HepG2 (cell line): ENCODE measurements around the gene ACSS1. TPM values are rescaled to one million over a fixed set of nuclear protein-coding genes. Genes with fewer than 3 reads are reported as not detected.

Experiments
- ASH2L ChIP-seq: fragments of 300-600, 200-600 bp; sonication (generic); IDR thresholded peaks from 2 replicates; pipeline ENCODE4 v1.7.0; 2017; ENCODE audit warnings: low read depth, mild to moderate bottlenecking, moderate library complexity, mixed read lengths, low read length; ENCODE audit not compliant: insufficient read length
- BHLHE40 ChIP-seq: IDR thresholded peaks from 2 replicates; pipeline ENCODE4 v1.6.1; 2011; ENCODE audit warnings: low read length, improper control_type of control experiment
- FOXJ3 ChIP-seq: sonication (generic); formaldehyde crosslinking; IDR thresholded peaks from 2 replicates; pipeline ENCODE4 v1.4.0; 2020; ENCODE audit warnings: missing genetic modification reagents, mild to moderate bottlenecking, borderline replicate concordance
- GATAD2A ChIP-seq: IDR thresholded peaks from 2 replicates; pipeline ENCODE4 v1.6.1; 2016
- GMEB2 ChIP-seq: IDR thresholded peaks from 2 replicates; pipeline ENCODE4 v1.6.1; 2016; ENCODE audit warnings: missing biosample characterization, missing genetic modification reagents, low read depth
- HMG20A ChIP-seq: IDR thresholded peaks from 2 replicates; pipeline ENCODE4 v1.6.1; 2016; ENCODE audit warnings: borderline replicate concordance
- HOXA3 ChIP-seq: sonication (generic); formaldehyde crosslinking; IDR thresholded peaks from 2 replicates; pipeline ENCODE4 v1.5.0; 2020; ENCODE audit warnings: missing genetic modification reagents
- IRX3 ChIP-seq: sonication (generic); formaldehyde crosslinking; IDR thresholded peaks from 2 replicates; pipeline ENCODE4 v1.8.1; 2023; ENCODE audit warnings: mild to moderate bottlenecking, low read depth, missing genetic modification reagents, borderline replicate concordance
- KDM4B ChIP-seq: sonication (generic); formaldehyde crosslinking; IDR thresholded peaks from 2 replicates; pipeline ENCODE4 v1.4.0; 2020; ENCODE audit warnings: missing genetic modification reagents
- KLF9 ChIP-seq: IDR thresholded peaks from 2 replicates; pipeline ENCODE4 v1.6.1; 2016; ENCODE audit warnings: low read depth
- KMT2A ChIP-seq: sonication (generic); formaldehyde crosslinking; IDR thresholded peaks from 2 replicates; pipeline ENCODE4 v1.4.0; 2020; ENCODE audit warnings: missing genetic modification reagents
- MIXL1 ChIP-seq: IDR thresholded peaks from 2 replicates; pipeline ENCODE4 v1.6.1; 2016
- MYNN ChIP-seq: sonication (generic); formaldehyde crosslinking; IDR thresholded peaks from 2 replicates; pipeline ENCODE4 v1.4.0; 2020; ENCODE audit warnings: mild to moderate bottlenecking, low read depth, missing genetic modification reagents
- PATZ1 ChIP-seq: sonication (generic); formaldehyde crosslinking; IDR thresholded peaks from 2 replicates; pipeline ENCODE4 v1.4.0; 2020; ENCODE audit warnings: missing genetic modification reagents
- TEF ChIP-seq: sonication (generic); formaldehyde crosslinking; IDR thresholded peaks from 2 replicates; pipeline ENCODE4 v1.5.0; 2020; ENCODE audit warnings: missing genetic modification reagents
- ZBTB34 ChIP-seq: sonication (generic); formaldehyde crosslinking; IDR thresholded peaks from 2 replicates; pipeline ENCODE4 v1.8.0; 2022; ENCODE audit warnings: mild to moderate bottlenecking, missing genetic modification reagents
- ZNF570 ChIP-seq: sonication (generic); formaldehyde crosslinking; IDR thresholded peaks from 2 replicates; pipeline ENCODE4 v1.4.0; 2020; ENCODE audit warnings: mild to moderate bottlenecking, missing genetic modification reagents, borderline replicate concordance
- ZNF572 ChIP-seq: sonication (generic); formaldehyde crosslinking; IDR thresholded peaks from 2 replicates; pipeline ENCODE4 v1.5.1; 2020; ENCODE audit warnings: mild to moderate bottlenecking, missing genetic modification reagents
- ZSCAN12 ChIP-seq: sonication (generic); formaldehyde crosslinking; IDR thresholded peaks from 2 replicates; pipeline ENCODE4 v1.9.0; 2021; ENCODE audit warnings: mild to moderate bottlenecking, missing genetic modification reagents
- polyA plus RNA-seq, 8 experiments: library from polyadenylated mRNA; depleted of rRNA in 3 of 8; stranded (reverse) in 7 of 8; unstranded in 1 of 8; fragments of >200 nt; fragmentation: Illumina TruSeq in 4 of 8; extraction: Trizol in 4 of 8; gene quantifications; 2 replicates each; pipeline versions ENCODE4 v1.2.1 to v1.2.3, GENCODE V29; 2011 to 2016; ENCODE audit warnings: low read depth in 4 of 8, missing spikeins in 1 of 8, mixed read lengths in 1 of 8; ENCODE audit not compliant: insufficient read depth in 1 of 8
- total RNA-seq, 5 experiments: library from RNA; depleted of rRNA; stranded (reverse); fragments of >200 nt; fragmentation: Illumina TruSeq; extraction: Trizol; gene quantifications; 2 replicates each; pipeline ENCODE4 v1.2.3, GENCODE V29; 2016; ENCODE audit warnings: low read depth in 1 of 5
- TF ChIP-seq, protein P1 (sequence below): IDR thresholded peaks from 2 replicates; pipeline ENCODE4 v1.6.1; 2016; ENCODE audit warnings: mild to moderate bottlenecking
- TF ChIP-seq, protein P2 (sequence below): sonication (generic); formaldehyde crosslinking; IDR thresholded peaks from 2 replicates; pipeline ENCODE4 v1.4.0; 2020; ENCODE audit warnings: mild to moderate bottlenecking, missing genetic modification reagents, borderline replicate concordance

ACSS1 gene
- total and polyA plus RNA-seq, 2 of the 13 experiments (the other 11 are each of a cell fraction or from before 2014, with no cell fraction given), result 15.2 to 41.6 TPM

GRCh38 chr20:25032478-25033264, 25.3 kb downstream of the ACSS1 start (continued):
- TF ChIP-seq KLF9 (CRISPR knock-in tag), result 0 out of 2 replicates have a peak, but pooled peaks have one; percentile 24
- TF ChIP-seq ZNF572 (CRISPR knock-in tag), result no peak
- TF ChIP-seq KDM4B, result no peak
- TF ChIP-seq PATZ1, result peak; percentile 84
- TF ChIP-seq ZNF570 (CRISPR knock-in tag), result no peak
- no peak for TF ChIP-seq GMEB2 (CRISPR knock-in tag)
- TF ChIP-seq IRX3, result no peak
- TF ChIP-seq BHLHE40, result 0 out of 2 replicates have a peak, but pooled peaks have one; percentile 2
- TF ChIP-seq HMG20A (CRISPR knock-in tag), result peak; percentile 66; the same call in 1 of the 2 replicates
- TF ChIP-seq GATAD2A (CRISPR knock-in tag), result peak; percentile 82
- no peak for TF ChIP-seq ZBTB34 (CRISPR knock-in tag)
- 0 out of 2 replicates have a peak, but pooled peaks have one; percentile 16 for TF ChIP-seq MIXL1 (CRISPR knock-in tag)
- TF ChIP-seq FOXJ3, result 0 out of 2 replicates have a peak, but pooled peaks have one; percentile 83
- TF ChIP-seq ZSCAN12, result no peak
- TF ChIP-seq KMT2A (CRISPR knock-in tag), result peak; percentile 41; the same call in 1 of the 2 replicates
- peak; percentile 45; the same call in 1 of the 2 replicates for TF ChIP-seq HOXA3 (CRISPR knock-in tag)
- peak; percentile 72; the same call in 1 of the 2 replicates for TF ChIP-seq TEF (CRISPR knock-in tag)
- TF ChIP-seq ASH2L, result peak; percentile 44
- TF ChIP-seq, protein P1, sequence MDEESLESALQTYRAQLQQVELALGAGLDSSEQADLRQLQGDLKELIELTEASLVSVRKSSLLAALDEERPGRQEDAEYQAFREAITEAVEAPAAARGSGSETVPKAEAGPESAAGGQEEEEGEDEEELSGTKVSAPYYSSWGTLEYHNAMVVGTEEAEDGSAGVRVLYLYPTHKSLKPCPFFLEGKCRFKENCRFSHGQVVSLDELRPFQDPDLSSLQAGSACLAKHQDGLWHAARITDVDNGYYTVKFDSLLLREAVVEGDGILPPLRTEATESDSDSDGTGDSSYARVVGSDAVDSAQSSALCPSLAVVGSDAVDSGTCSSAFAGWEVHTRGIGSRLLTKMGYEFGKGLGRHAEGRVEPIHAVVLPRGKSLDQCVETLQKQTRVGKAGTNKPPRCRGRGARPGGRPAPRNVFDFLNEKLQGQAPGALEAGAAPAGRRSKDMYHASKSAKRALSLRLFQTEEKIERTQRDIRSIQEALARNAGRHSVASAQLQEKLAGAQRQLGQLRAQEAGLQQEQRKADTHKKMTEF (CRISPR knock-in tag), result peak; percentile 79; the same call in 1 of the 2 replicates
- TF ChIP-seq, protein P2, sequence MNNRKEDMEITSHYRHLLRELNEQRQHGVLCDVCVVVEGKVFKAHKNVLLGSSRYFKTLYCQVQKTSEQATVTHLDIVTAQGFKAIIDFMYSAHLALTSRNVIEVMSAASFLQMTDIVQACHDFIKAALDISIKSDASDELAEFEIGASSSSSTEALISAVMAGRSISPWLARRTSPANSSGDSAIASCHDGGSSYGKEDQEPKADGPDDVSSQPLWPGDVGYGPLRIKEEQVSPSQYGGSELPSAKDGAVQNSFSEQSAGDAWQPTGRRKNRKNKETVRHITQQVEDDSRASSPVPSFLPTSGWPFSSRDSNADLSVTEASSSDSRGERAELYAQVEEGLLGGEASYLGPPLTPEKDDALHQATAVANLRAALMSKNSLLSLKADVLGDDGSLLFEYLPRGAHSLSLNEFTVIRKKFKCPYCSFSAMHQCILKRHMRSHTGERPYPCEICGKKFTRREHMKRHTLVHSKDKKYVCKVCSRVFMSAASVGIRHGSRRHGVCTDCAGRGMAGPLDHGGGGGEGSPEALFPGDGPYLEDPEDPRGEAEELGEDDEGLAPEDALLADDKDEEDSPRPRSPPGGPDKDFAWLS (CRISPR knock-in tag), result no peak
- no peak for TF ChIP-seq MYNN (CRISPR knock-in tag)
